SU-DHL-6 (cell line): ENCODE data around the gene MTRFR.

ENCODE experiments used
- H2AFZ ChIP-seq: fragments of 200-600 bp; sonication (generic); 2 replicates; pipeline ENCODE4 v1.6.1; 2014; ENCODE audit warnings: low read depth, mild to moderate bottlenecking, moderate library complexity, mixed read lengths, antibody characterized with exemption, low read length; ENCODE audit not compliant: severe bottlenecking
- H3F3A ChIP-seq: fragments of 200-600 bp; shearing (Covaris generic); 2 replicates; pipeline ENCODE4 v1.6.0; 2016; ENCODE audit warnings: antibody characterized with exemption, mild to moderate bottlenecking; ENCODE audit not compliant: insufficient read depth
- H3K27ac ChIP-seq: fragments of 200-600 bp; sonication (generic); 2 replicates; pipeline ENCODE4 v1.5.1; 2016; ENCODE audit warnings: low read depth, mild to moderate bottlenecking, low read length, moderate library complexity, mixed read lengths
- H3K27me3 ChIP-seq: fragments of 200-600 bp; sonication (generic), shearing (Covaris generic); 2 replicates; pipeline ENCODE4 v1.6.0; 2014; ENCODE audit warnings: mild to moderate bottlenecking, low read length
- H3K36me3 ChIP-seq: fragments of 200-600 bp; sonication (generic); 2 replicates; pipeline ENCODE4 v1.6.1; 2014; ENCODE audit warnings: mild to moderate bottlenecking, low read length, mixed read lengths
- H3K4me2 ChIP-seq: fragments of 300-600, 200-600 bp; shearing (Covaris generic), sonication (generic); 2 replicates; pipeline ENCODE4 v1.6.0; 2014; ENCODE audit warnings: low read length, low read depth, mild to moderate bottlenecking; ENCODE audit not compliant: poor library complexity, severe bottlenecking
- H3K4me3 ChIP-seq: fragments of 200-600 bp; sonication (generic); 2 replicates; pipeline ENCODE4 v1.5.1; 2014; ENCODE audit warnings: antibody characterized with exemption, low read length, mild to moderate bottlenecking, mixed read lengths; ENCODE audit not compliant: insufficient read depth, poor library complexity, severe bottlenecking
- H3K79me2 ChIP-seq: fragments of 200-600 bp; sonication (generic); 2 replicates; pipeline ENCODE4 v1.6.1; 2014; ENCODE audit warnings: mild to moderate bottlenecking, low read length, moderate library complexity; ENCODE audit not compliant: insufficient read depth
- H3K9ac ChIP-seq: fragments of 200-600 bp; sonication (generic); 2 replicates; pipeline ENCODE4 v1.7.0; 2014; ENCODE audit warnings: mild to moderate bottlenecking, low read length
- H3K9me2 ChIP-seq: fragments of 200-600 bp; sonication (generic); replicated peaks from 2 replicates; pipeline ENCODE4 v1.6.1; 2014; ENCODE audit warnings: low read length; ENCODE audit not compliant: insufficient read depth
- H3K9me3 ChIP-seq: fragments of 200-600 bp; sonication (generic); 2 replicates; pipeline ENCODE4 v1.6.1; 2014; ENCODE audit warnings: low read length, mixed read lengths; ENCODE audit not compliant: insufficient read depth
- H4K20me1 ChIP-seq: fragments of 200-600 bp; sonication (generic); 2 replicates; pipeline ENCODE4 v1.6.1; 2014; ENCODE audit warnings: low read depth, mild to moderate bottlenecking, antibody characterized with exemption, low read length, moderate library complexity, mixed read lengths
- CTCF ChIP-seq: fragments of 200-600 bp; sonication (generic); IDR thresholded peaks from one replicate; pipeline ENCODE4 v1.5.1; 2017; ENCODE audit warnings: antibody characterized with exemption, mild to moderate bottlenecking, low read length, moderate library complexity; ENCODE audit not compliant: insufficient read depth, poor library complexity, severe bottlenecking
- EZH2phosphoT487 ChIP-seq: fragments of 200-600 bp; sonication (generic), shearing (Covaris generic); conservative IDR thresholded peaks from 2 replicates; pipeline ENCODE4 v1.6.1; 2018; ENCODE audit warnings: mild to moderate bottlenecking, antibody characterized with exemption, low read length, moderate library complexity, mixed read lengths

MTRFR gene

GRCh38 chr12:123232472-123232806 lies 797 bp upstream of the MTRFR start:
- H3K27me3 ChIP-seq, result no peaks in the 10 kb centered on the region
- H3K36me3 ChIP-seq, result peaks cover 22% of the 10 kb centered on the region
- H4K20me1 ChIP-seq, result peaks cover 5% of the 10 kb centered on the region; the same call in 1 of the 2 replicates
- H2AFZ ChIP-seq, result peak overlapping the region; percentile 80
- H3K9ac ChIP-seq, result peak overlapping the region; percentile 92
- peak overlapping the region; percentile 86 for H3K4me2 ChIP-seq
- peaks cover 17% of the 10 kb centered on the region for H3F3A ChIP-seq
- no peaks in the 10 kb centered on the region for H3K9me3 ChIP-seq
- TF ChIP-seq CTCF (no peak), EZH2phosphoT487 (no peak)
- peak overlapping the region; percentile 97 for H3K4me3 ChIP-seq
- no peaks in the 10 kb centered on the region for H3K9me2 ChIP-seq
- peak overlapping the region; percentile 82 for H3K27ac ChIP-seq
- H3K79me2 ChIP-seq, result peaks cover 84% of the 10 kb centered on the region

- H3K4me3 ChIP-seq, result peak overlapping the region; percentile 89
- H3K27ac ChIP-seq, result peak overlapping the region; percentile 65
- no peaks in the 10 kb centered on the region for H3K27me3 ChIP-seq
- H2AFZ ChIP-seq, result peak overlapping the region; percentile 57
- TF ChIP-seq EZH2phosphoT487 (no peak), CTCF (no peak)
- peaks cover 81% of the 10 kb centered on the region for H3K79me2 ChIP-seq
- no peaks in the 10 kb centered on the region for H3K9me3 ChIP-seq
- H3F3A ChIP-seq, result peaks cover 27% of the 10 kb centered on the region
- H3K36me3 ChIP-seq, result peaks cover 14% of the 10 kb centered on the region
- H3K9me2 ChIP-seq, result no peaks in the 10 kb centered on the region
- peak overlapping the region; percentile 92 for H3K9ac ChIP-seq
- peak overlapping the region; percentile 95 for H3K4me2 ChIP-seq
- peaks cover 5% of the 10 kb centered on the region; the same call in 1 of the 2 replicates for H4K20me1 ChIP-seq
Measured at GRCh38 chr12:123233505-123234308, 471 bp downstream of the MTRFR start.

- peak overlapping the region; percentile 61 for H3K27ac ChIP-seq
- peak; percentile 85 for TF ChIP-seq CTCF
- no peak for TF ChIP-seq EZH2phosphoT487
- H3F3A ChIP-seq, result peaks cover 23% of the 10 kb centered on the region
- H3K79me2 ChIP-seq, result peaks cover 79% of the 10 kb centered on the region
- peak overlapping the region; percentile 77 for H3K4me2 ChIP-seq
- H4K20me1 ChIP-seq, result no peaks in the 10 kb centered on the region; the same call in 1 of the 2 replicates
- no peak overlapping the region for H2AFZ ChIP-seq
- no peaks in the 10 kb centered on the region for H3K27me3 ChIP-seq
- no peaks in the 10 kb centered on the region for H3K36me3 ChIP-seq
- no peaks in the 10 kb centered on the region for H3K9me2 ChIP-seq
- H3K4me3 ChIP-seq, result no peak overlapping the region
- no peaks in the 10 kb centered on the region for H3K9me3 ChIP-seq
- H3K9ac ChIP-seq, result no peak overlapping the region
Measured at GRCh38 chr12:123237646-123238329, 4.6 kb downstream of the MTRFR start.
